Brain microvascular endothelial cell (primary cell): ENCODE measurements around the gene ETNK1.

Experiments used
- DNase-seq: peaks from one replicate; pipeline ENCODE4 v3.0.0-alpha.2; 2020
- H3K27ac ChIP-seq: fragments of 250-450 bp; sonication (Bioruptor Pico); 2 replicates; pipeline ENCODE4 v1.5.1; 2020; ENCODE audit warnings: mild to moderate bottlenecking, moderate library complexity
- H3K27me3 ChIP-seq: fragments of 250-450 bp; sonication (Bioruptor Pico); replicated peaks from 2 replicates; pipeline ENCODE4 v1.5.1; 2020; ENCODE audit warnings: mild to moderate bottlenecking
- H3K36me3 ChIP-seq: fragments of 250-450 bp; sonication (Bioruptor Pico); replicated peaks from 2 replicates; pipeline ENCODE4 v1.5.1; 2020; ENCODE audit warnings: mild to moderate bottlenecking
- H3K4me3 ChIP-seq: 2 replicates; pipeline ENCODE4 v1.5.1; 2011; ENCODE audit warnings: low read depth, mild to moderate bottlenecking, control low read depth, low read length, moderate library complexity
- in situ Hi-C: cut with HindIII; loops from 2 replicates; pipeline ENCODE4 v1.10.0; 2017; ENCODE audit warnings: low sequenced_read_pairs, low pct_ligation_motif_present
- TF ChIP-seq, protein P1 (sequence below): IDR thresholded peaks from 2 replicates; pipeline ENCODE4 v1.5.1; 2011; ENCODE audit warnings: low read depth, mild to moderate bottlenecking, moderate library complexity, low read length, control low read depth, inconsistent platforms; ENCODE audit errors: missing control alignments

Gene ETNK1

DNA sequence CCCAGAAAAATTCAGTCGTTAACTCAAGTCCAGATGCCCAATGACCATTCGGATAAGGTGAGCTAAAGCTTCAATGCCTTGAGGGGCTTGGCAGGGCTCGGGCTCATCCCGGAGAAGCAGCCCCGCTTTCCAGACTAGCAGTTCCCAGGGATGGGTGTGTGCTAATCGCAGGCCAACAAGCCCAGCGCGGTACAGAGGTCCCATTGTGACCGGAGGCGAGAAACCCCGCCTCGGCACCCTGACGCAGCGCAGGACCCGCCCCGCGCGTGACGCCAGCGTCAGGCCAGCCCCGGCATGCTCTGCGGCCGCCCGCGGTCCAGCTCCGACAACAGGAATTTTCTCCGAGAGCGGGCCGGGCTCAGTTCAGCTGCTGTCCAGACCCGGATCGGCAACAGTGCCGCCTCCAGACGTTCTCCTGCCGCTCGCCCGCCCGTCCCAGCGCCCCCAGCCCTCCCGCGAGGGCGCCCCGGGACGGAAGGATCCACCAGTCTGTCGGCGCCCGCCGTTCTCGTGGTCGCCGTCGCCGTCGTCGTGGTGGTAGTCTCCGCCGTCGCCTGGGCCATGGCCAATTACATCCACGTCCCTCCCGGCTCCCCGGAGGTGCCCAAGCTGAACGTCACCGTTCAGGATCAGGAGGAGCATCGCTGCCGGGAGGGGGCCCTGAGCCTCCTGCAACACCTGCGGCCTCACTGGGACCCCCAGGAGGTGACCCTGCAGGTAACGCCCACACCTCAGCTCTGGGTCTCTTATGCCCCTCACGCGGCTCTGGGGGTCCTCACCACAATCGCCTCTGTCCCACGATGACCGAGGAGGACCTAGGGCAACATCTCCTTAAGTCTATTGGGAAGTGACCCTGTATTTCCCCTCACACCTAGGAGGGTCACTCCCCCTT lies at the start of gene ETNK1:
ETNK1 (plus strand) TSS at position 302 of the 892 bp plus-strand sequence; CDS start at position 562, 260 bp downstream.
- in situ Hi-C loops = no loop called here

DNA sequence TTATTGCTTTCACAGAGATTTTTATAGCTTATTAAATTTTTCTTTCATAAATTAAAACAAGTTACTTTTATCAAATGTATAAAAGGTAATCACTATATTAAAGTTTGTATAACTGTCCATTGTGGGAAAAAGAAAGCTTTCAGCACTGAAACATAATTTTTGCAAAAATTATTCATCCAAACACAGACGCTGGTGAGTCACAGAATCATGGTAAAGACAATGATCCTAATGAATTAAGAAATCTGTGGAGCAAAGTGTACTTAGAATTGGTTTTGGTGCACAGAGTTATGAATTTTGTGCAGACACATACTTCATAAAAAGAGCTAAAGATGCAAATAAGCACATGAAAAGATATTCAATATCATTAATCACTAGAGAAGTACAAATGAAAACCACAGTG lies 48.9 kb upstream of the ETNK1 start:
- H3K27me3 ChIP-seq = no peaks in the 10 kb centered on the region
- no peak overlapping the region for H3K4me3 ChIP-seq
- in situ Hi-C loops = no loop called here
- no peaks in the 10 kb centered on the region for H3K36me3 ChIP-seq
- H3K27ac ChIP-seq = no peak overlapping the region
- TF ChIP-seq, protein P1, sequence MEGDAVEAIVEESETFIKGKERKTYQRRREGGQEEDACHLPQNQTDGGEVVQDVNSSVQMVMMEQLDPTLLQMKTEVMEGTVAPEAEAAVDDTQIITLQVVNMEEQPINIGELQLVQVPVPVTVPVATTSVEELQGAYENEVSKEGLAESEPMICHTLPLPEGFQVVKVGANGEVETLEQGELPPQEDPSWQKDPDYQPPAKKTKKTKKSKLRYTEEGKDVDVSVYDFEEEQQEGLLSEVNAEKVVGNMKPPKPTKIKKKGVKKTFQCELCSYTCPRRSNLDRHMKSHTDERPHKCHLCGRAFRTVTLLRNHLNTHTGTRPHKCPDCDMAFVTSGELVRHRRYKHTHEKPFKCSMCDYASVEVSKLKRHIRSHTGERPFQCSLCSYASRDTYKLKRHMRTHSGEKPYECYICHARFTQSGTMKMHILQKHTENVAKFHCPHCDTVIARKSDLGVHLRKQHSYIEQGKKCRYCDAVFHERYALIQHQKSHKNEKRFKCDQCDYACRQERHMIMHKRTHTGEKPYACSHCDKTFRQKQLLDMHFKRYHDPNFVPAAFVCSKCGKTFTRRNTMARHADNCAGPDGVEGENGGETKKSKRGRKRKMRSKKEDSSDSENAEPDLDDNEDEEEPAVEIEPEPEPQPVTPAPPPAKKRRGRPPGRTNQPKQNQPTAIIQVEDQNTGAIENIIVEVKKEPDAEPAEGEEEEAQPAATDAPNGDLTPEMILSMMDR = no peak
- no peak for DNase-seq

More for the DNA sequence above, at the start of gene ETNK1:
- DNase-seq = peak; percentile 92
- TF ChIP-seq, protein P1 = no peak
- Histone ChIP-seq H3K4me3 (peak within 1 kb of the TSS; percentile 88), H3K27me3 (no peaks in the 10 kb centered on the region), H3K27ac (peak within 1 kb of the TSS; percentile 95), H3K36me3 (no peaks in the 10 kb centered on the region)

DNA sequence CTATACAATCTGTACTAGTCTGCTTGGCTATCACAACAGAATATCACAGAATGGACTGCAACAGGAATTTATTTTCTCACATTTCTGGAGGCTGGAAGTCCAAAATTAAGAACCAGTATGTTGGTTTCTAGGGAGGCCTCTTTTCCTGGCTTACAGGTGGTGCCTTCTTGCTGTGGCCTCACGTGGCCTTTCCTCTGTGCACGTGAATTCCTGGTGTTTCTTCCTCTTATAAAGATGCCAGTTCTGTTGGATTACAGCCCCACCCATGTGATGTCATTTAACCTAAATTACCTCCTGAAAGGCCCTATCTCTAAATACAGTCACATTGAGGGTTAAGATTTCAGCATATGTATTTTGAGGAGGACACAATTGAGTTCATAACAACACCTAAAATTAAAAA lies 48.5 kb upstream of the ETNK1 start:
- no peak for DNase-seq
- Histone ChIP-seq H3K36me3 (no peaks in the 10 kb centered on the region), H3K4me3 (no peak overlapping the region), H3K27ac (no peak overlapping the region), H3K27me3 (no peaks in the 10 kb centered on the region)
- TF ChIP-seq, protein P1 = no peak
- in situ Hi-C loops = no loop called here

DNA sequence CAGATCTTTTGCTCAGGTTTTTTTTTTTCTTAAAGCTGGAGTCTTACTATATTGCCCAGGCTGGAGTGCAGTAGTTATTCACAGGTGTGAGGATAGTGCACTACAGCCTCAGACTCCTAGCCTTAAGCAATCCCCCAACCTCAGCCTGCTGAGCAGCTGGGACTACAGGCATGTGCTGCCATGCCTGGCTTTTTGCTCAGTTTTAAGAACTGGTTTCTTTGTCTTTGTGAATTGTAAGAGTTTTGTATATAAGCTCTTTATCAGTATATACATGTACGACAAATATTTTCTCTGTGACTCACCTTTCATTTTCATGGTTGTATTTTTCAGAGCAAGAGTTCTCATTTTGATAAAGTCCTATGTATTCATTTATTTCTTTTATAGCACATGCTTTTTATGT lies 47.3 kb upstream of the ETNK1 start:
- DNase-seq = peak; percentile 14

GRCh38 chr12:22578328-22578727 lies 46.6 kb upstream of the ETNK1 start:
- H3K27ac ChIP-seq = no peak overlapping the region
- no peaks in the 10 kb centered on the region for H3K36me3 ChIP-seq
- H3K27me3 ChIP-seq = no peaks in the 10 kb centered on the region
- in situ Hi-C loops = no loop called here
- DNase-seq = no peak
- TF ChIP-seq, protein P1 = no peak
- H3K4me3 ChIP-seq = no peak overlapping the region

More for the DNA sequence above, 47.3 kb upstream of the ETNK1 start:
- Histone ChIP-seq H3K36me3 (no peaks in the 10 kb centered on the region), H3K4me3 (no peak overlapping the region), H3K27me3 (no peaks in the 10 kb centered on the region), H3K27ac (no peak overlapping the region)
- in situ Hi-C loops = no loop called here
- TF ChIP-seq, protein P1 = no peak
